CD4-positive, alpha-beta T cell treated with Interleukin-6 for 4 hours (primary cell): ENCODE data around the gene KCNQ1.
A peak's percentile ranks its signal among the peaks of the same experiment; 100 is the strongest.

ENCODE experiments used
- DNase-seq: peaks from one replicate; pipeline ENCODE4 v3.0.0-alpha.2; 2020; ENCODE audit warnings: mixed read lengths

KCNQ1 gene

GRCh38 chr11:2855162-2855561 is 410.4 kb downstream of the KCNQ1 start:
- DNase-seq = no peak

- DNase-seq = no peak
Measured at GRCh38 chr11:2857276-2857675, 412.5 kb downstream of the KCNQ1 start.

- no peak for DNase-seq
Measured at GRCh38 chr11:2857918-2858317, 413.1 kb downstream of the KCNQ1 start.

DNA sequence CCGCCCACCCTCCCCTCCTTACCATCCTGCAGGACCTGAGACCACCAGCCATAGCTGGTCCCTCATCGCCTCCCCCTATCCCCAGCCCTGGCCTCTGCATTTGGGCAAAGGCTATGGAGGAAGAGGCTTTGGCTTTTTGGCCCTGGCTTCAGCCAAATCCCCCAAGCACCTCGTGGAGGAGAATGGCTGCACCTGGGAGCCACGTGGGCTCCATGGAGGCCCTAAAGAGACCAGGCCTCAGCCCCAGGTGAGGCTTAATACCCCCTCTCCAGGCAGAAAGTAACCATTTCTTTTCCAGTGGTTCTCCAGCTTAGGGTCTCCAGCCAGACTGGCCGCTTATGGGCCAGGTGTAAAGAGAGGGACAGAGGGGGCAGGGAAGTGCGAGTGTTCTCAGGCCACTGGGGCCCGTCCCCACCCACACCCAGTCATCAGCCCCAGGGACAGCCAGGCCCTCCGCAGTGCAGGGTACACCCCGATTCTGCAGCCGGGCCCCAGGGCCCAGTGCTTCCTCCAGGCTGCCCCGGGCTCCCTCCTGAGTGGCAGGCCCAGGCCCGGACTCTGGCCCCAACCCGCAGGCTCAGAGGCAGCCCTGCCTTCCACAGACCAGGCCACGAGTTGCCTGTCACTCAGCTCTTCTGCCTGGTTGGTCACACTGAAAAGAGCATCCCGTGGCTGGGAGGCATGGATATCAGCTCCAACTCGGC is 414.3 kb downstream of the KCNQ1 start:
- no peak for DNase-seq

DNA sequence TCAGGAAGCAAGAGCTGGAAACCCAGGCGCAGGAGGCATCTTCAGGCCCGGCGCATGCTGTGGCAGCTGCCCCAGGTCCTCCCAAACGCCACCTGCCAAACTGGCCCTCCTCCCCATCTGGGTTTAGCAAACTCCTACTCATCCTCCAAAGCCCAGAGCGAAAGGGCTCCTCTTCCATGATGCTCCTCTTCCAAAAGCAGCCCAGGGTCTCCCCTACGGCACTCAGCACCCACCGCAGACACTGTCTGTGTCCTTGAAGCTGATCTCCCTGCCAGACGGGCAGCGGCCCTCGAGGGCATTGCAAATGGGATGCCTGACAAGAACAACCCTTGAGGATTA is 414.9 kb downstream of the KCNQ1 start:
- DNase-seq = no peak

DNA sequence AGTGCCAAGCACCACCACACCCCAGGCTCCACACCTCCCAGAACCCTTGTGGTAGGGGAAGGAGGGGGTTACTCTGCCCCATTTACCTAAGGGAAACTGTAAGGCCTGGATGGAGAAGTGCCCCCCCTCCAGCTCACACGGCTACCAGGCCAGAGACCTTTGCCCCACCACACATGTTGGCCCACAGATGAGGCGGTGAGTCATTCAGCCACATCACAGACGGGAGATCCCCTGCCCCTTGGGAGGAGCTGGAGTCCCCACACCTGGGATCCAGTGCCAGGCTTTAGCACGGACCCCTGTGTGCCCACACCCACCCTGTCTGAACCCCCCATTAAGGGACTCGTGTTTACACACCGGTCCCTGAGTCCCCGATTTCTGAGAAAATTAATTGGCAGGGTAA is 415.8 kb downstream of the KCNQ1 start:
- peak; percentile 14 for DNase-seq

DNA sequence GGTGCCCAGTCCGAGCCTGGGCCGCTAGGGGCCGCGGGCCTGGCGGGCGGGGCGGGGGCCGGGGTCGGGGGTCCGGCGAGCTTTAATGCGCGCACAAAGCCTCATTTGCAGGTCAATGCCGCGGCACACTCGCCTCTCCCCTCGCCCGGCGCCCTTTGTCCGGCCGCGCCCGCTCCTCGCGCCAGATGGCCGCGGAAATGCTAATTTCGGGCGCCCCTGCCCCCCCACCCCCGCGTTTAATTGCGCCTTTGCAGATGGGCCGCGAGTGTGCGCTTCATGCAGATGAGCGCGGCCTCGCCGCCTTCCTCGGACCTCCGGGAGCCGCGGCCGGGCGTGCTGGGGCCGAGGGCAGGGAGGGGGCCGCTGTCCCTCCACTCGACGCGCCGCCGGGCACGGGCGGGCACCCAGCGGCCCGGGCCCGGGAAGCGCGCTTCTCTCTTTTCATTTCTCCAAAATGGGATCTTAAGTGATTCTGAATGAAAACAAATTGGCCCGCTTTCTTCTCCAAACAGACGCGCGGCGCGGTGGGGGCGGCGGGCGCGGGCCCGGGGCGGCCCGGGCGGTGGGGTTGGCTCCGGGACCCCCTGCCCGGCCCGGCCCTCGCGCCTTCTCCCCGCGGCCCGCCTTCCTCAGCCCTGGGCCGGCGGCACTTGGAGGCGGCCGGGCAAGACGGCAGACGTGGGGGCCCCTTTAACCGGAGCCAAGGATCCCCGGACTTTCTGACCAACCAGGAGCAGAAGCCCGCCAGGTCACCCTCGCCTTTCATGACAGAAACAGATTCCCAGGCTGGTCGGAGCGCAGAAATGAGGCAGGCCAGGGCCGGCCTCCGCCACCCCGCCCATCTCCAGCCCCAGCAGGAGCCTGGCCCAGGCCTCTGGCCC is 417.8 kb downstream of the KCNQ1 start:
- DNase-seq = no peak

- DNase-seq = no peak
Measured at GRCh38 chr11:2863276-2863618, 418.4 kb downstream of the KCNQ1 start.

DNA sequence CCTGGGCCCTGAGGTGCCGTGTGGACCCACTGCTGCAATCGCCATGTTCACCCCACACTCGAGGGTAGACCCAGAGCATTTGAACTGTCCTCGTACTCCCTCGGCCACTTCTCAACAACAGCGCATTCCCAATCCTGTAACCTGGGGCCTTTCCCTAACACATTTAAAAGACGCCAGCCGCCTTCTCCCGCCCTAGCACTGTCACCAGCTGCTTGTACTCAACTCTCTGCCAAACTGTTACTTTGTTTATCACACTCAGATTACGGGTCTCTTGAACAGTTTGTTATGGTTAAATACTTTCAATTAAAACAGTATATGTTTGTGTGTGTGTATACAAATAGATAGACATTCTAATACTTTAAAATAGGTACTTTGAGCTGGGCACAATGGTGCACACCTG is 420.1 kb downstream of the KCNQ1 start:
- DNase-seq = no peak

DNA sequence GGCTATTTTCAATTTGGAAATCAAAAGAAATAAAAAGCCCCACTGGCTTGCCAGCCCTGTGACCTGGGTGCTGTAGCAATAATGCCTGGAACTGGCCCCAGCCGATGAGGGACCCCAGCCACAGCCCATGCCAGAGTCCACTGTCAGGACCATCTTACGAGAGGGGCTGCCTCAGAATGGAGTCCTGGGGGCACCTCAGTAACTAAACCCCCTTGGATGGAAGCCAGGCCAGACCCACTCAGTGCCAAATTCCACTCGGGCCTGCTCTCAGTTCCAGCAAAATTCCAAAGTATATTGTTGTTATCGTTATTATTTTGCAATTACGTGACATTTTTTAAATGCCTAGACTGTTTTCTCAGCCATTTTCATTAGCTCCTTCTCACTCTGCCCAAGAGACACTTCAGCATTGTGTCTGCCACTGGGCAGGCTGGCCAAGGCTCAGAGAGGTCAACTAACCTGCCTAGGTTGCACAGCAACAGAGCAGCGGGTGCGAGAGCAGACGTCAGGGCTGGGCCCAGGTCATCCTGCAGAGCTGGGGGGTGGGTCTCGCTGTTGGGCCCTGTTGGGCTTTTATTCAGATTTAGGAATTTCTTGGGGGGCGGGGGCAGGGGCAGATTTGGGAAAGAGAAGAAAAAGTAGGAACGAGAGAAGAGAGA is 421.2 kb downstream of the KCNQ1 start:
- no peak for DNase-seq

GRCh38 chr11:2867142-2867541 is 422.3 kb downstream of the KCNQ1 start:
- no peak for DNase-seq

GRCh38 chr11:2867722-2868505 is 423.1 kb downstream of the KCNQ1 start:
- no peak for DNase-seq

- no peak for DNase-seq
Measured at GRCh38 chr11:2868506-2869133, 423.8 kb downstream of the KCNQ1 start.

DNA sequence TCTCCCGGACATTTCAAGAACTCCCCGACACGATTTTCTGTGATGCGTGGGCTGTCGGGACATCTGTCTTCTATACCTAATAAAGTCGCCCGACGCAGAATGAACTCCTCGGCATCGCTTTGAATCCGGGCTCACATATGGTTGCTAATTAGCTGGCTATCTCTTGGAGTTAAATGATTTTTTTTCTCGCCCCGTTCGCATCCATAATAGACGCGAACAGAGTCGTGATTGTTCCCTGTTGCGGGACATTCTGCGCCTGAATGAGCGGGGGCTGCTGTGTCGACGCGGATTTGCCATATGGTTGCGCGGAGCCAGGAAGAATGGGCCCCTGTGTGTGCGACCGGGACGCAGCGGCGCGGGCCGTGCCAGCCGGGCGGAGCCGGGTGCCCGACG is 424.3 kb downstream of the KCNQ1 start:
- DNase-seq = no peak

GRCh38 chr11:2869561-2870427 is 425.0 kb downstream of the KCNQ1 start:
- no peak for DNase-seq

DNA sequence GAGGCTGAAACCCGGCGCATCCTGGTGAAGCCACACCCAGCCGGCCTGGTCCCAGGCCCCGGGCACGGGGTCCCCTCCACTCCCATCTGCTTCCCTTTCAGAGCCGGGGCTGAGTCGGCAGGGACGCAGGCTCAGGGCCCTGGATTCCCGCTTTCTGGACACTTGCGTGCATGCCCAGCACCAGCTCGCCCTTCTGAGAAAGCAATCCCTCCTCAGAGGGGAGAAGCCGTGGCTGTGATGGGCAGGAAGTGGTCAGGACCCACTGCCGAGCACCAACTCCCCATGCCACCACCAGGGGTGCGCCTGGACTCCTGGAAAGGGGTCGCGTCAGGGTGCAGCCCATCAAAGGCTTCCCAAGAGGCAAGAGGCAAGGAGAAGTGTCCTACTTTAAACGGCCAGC is 425.7 kb downstream of the KCNQ1 start:
- no peak for DNase-seq

DNA sequence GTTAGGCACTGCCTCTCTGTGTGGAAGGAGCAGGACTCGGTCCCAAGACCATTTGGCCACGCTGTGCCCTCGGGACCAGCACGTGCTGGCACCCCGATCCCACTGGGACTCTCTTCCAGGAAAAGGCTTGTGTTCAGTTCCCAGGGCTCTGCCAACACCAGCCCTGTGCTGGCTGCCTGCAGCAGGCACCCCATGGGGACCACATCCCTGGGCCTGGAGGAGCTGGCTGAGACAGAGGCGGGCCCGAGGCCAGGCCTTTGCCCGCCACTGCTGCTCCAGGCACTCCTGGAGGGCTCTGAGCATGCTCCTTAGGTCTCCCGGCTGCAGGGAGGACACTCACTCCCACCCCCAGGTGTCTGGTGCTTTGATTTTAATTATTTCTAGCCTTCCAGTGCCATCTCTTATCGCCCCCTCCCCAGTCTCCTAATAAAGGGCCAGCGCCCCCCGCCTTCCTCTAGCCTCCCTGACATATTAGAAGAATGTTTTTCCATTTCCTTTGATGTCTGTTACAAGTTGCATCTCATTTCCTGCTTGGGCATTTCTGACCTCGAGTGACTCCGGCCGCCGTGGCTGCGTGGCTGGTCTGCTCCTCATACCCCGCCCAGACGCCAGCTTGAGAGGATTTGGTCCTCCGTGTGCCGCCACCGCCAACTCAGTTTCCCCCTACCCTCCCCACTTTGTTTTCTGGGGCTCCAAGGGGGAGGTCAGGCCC is 426.3 kb downstream of the KCNQ1 start:
- no peak for DNase-seq

GRCh38 chr11:2874963-2875362 is 430.2 kb downstream of the KCNQ1 start:
- DNase-seq = no peak

GRCh38 chr11:2877474-2877873 is 432.7 kb downstream of the KCNQ1 start:
- no peak for DNase-seq

DNA sequence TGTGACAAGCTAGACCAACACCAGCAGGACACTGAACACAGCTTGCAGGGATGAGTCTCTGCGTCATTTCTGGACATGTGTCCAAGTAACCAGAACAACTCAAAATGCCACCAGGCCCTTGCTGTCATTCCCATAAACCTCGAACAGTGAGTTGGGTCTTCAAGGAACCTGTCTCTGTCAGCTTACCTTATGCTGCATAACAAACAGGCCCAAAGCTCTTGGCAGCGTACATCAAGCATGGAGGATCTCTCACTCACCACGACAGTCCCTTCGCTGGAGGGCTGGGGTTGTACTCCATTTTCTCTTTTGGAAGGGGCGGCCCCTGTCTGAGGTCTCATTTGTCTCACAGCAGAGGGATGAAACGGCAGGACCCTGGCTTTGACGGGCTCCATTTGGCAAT is 434.0 kb downstream of the KCNQ1 start:
- DNase-seq = no peak

DNA sequence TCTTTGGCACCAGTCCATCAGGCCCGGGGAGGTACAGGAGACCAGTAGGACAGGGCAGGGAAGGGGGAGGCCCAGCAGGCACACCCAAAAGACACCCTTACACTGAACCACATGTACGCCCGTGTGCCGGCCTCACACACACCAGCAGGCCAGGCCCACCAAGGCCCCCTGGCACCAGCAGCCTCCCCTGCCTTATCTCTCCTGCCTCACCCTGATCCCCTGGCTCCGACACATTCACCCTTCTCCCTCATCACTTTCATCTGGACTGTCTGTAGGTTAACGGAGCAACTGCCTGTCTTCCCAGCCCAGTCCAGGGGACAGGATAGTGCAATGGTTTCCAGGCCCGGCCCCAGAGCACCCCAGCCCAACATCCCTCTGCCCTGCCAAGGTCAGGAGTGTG is 435.8 kb downstream of the KCNQ1 start:
- no peak for DNase-seq
